ENCODE measurements around the gene SIL1.

DNA sequence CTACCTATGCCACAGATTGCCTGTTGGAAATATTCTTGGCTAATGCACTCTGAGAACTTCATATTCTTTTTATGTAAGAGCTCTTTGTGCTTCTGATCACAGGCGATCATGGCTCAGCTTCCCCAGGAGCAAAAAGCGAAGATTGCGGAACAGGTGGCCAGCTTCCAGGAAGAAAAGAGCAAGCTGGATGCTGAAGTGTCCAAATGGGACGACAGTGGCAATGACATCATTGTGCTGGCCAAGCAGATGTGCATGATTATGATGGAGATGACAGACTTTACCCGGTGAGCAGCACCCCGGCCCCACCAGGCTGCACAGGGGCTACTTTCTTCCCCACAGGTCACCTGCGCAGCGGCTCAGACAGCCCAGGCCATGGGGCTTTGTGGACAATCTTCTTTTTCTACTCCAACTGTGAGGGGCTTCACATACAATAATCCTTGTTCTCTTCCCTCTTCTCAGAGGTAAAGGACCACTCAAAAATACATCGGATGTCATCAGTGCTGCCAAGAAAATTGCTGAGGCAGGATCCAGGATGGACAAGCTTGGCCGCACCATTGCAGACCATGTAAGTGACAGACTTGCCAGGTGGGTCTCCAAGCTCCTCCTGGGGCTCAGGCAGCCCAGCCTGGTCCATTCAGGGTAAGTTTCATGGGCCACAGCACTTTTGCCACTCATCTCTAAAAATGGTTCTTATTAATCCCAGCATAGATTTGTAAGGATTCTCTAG lies 267.6 kb downstream of the SIL1 start:
- TF ChIP-seq CTCF (IDR thresholded peaks at IDR 0.05) (no peak), POLR2A (IDR thresholded peaks at IDR 0.05) (no peak)

All from uterus (tissue), 2 donors.